Left cardiac atrium (tissue), 4 donors: ENCODE measurements around the gene REL. TPM values are rescaled to one million over a fixed set of nuclear protein-coding genes. Genes with fewer than 3 reads are reported as not detected.
A peak's percentile ranks its signal among the peaks of the same experiment; 100 is the strongest.
"Not testable (repeated sequence)": the region's sequence is repeated elsewhere in the genome, so short reads cannot be mapped to it uniquely, and the experiment has no call there.

Source experiments
- ATAC-seq, 2 donors: fragments of 200-7000 bp; cut with Tn5 transposase; one replicate each; pipeline ENCODE4 v1.9.1; 2020; ENCODE audit warnings: mild to moderate bottlenecking in 2 of 2, moderate library complexity in 2 of 2
- DNase-seq: peaks from one replicate; pipeline ENCODE4 v3.0.0-alpha.2; 2020
- intact Hi-C, 2 donors: fragments of 100-400 bp; cut with DNase I; formaldehyde crosslinking; loops; one replicate each; pipeline versions ENCODE4 v1.14.1 to v1.15.1; 2022 to 2023
- total RNA-seq, 2 donors: library from RNA; stranded (reverse); fragmentation: NEBNext Ultra II Directional; extraction: Animal tissue kit (Norgen Biotek cat#: 25700); gene quantifications; one replicate each; pipeline ENCODE4 v1.2.1, GENCODE V29; 2021
- donor health status: DM: no; HTN: yes; CAD: no.
- donor health status: DM: no; HTN: yes; CAD: no; lungs with severe emphysema.
- donor health status: DM: yes; HTN: yes; CAD: no.
- donor health status: Dilated cardiomyopathy.

Gene REL
- total RNA-seq, 2 donors from 2014 or later: 7.3 to 8.2 TPM

DNA sequence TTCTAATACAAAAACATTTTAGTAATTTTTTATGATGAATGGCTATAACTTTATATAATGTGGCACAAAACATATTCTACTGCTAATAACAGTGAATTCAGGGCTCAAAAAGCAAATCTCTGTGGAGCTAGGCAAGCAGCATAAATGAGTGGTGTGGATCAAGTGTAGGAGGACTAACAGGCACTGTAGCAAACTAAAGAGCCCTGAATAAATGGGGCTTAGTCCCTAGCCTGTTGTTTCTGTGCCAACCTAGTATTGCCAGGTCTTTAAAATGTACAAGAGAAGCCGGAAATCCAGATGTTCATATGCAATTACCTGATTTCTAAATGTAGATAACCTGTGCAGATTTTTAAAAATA, 18.5 kb downstream of the REL start:
- no peak for ATAC-seq
- intact Hi-C loops: no loop called here

GRCh38 chr2:60901296-60901695, 19.9 kb downstream of the REL start:
- intact Hi-C loops, ATAC-seq: not testable (repeated sequence)

More for the DNA sequence above, 18.5 kb downstream of the REL start:
- no peak for DNase-seq

GRCh38 chr2:60905867-60906266, 24.5 kb downstream of the REL start:
- intact Hi-C loops, ATAC-seq, DNase-seq: not testable (repeated sequence)

More at GRCh38 chr2:60901296-60901695, 19.9 kb downstream of the REL start:
- not testable (repeated sequence) for DNase-seq

GRCh38 chr2:60906395-60906794, 25.0 kb downstream of the REL start:
- intact Hi-C loops: no loop called here
- ATAC-seq: no peak

DNA sequence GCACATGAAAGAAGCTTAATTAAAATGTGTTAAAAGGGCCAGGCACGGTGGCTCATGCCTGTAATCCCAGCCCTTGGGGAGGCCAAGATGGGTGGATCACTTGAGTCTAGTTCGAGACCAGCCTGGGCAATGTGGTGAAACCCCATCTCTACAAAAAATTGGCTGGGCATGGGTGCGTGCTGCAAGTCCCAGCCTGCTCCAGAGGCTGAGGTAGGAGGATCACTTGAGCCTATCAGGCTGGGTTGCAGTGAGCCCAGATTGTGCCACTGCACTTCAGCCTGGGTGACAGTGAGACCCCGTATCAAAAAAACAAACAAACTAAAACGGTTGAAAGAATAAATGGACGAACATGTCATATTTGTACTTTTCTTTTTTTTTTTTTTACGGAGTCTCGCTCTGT, 26.0 kb downstream of the REL start:
- no peak for DNase-seq
- no peak for ATAC-seq
- intact Hi-C loops: no loop called here

More at GRCh38 chr2:60906395-60906794, 25.0 kb downstream of the REL start:
- DNase-seq: no peak

DNA sequence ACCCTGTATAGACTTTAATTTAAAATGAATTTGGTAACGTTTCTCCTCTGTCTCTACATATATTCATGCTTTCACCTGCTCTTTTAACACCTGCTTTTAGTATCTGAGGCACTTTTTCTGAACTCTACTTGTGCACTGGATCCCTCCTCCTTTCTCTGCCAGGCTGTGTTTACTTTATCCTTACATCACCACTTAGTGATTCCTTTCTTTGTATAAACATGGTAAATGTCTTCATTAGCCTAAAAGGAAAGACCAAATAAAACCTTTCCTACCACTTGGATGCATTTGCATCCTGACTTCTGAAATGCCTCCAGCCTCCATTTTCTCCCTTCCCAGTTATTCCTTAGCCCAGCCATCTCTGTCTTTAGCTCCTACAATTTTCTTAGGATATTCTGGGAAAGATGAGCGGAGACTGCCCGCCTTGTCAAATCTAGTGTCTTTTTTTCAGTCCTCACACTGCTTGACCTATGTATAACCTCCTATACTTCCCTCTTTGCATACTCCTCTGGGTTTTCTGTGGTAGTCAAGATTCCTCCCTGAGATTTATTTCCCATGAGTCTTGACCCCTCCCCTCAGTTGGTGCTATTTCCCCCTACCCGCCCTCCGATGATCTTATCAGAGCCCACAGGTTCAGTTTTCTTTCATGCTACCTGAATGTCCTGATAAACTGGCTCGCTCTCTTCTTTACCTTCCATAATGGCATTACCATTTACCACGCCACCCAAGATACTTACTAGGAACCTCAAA, 44.8 kb downstream of the REL start:
- DNase-seq (no peak), ATAC-seq (peak in 1 of 2 donors; percentile 46)
- intact Hi-C loops: no loop called here

- DNase-seq (no peak), ATAC-seq (peak; percentile 57 to 75)
- intact Hi-C loops: no loop called here
Observed at GRCh38 chr2:60926741-60927552, 45.6 kb downstream of the REL start.

DNA sequence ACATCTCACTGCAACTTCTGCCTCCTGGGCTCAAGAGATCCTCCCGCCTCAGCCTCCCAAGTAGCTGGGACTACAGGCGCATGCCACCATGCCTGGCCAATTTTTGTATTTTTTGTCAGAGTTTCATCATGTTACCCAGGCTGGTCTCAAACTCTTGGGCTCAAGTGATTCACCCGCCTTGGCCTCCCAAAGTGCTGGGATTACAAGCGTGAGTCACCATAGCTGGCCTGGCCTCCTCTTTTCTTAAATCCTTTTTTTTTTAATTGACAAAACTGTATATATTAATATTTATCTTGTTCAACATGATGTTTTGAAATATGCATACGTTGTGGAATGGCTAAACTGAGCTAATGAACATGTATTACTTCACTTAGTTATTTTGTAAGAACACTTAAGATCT, 50.7 kb downstream of the REL start:
- ATAC-seq, intact Hi-C loops, DNase-seq: not testable (repeated sequence)

GRCh38 chr2:60932954-60933353, 51.6 kb downstream of the REL start:
- no peak for ATAC-seq
- intact Hi-C loops: no loop called here
- DNase-seq: no peak

GRCh38 chr2:60934165-60934722, 52.9 kb downstream of the REL start:
- intact Hi-C loops: no loop called here
- ATAC-seq (peak; percentile 21 to 30), DNase-seq (no peak)

DNA sequence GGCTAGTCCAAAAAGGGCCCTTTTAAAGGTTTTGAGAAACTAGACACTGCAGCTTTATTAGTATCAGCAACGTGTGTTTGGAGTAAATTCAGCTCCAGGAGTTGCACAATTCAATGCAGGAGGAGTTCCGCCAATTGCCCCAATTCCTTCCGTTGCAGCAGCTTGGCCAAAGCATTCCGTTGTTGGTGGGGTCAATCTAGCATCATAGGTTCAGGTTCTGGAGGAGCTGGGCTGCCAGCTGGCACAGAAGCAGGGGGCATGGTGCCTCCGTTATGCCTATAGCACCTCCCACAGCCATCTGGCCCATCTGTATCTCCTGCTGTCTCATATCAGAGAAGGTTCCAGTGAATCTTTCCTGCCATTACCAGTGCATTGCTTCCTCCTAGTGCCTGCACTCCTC, 55.4 kb downstream of the REL start:
- no peak for DNase-seq
- no peak for ATAC-seq
- intact Hi-C loops: no loop called here

GRCh38 chr2:60938301-60938700, 56.9 kb downstream of the REL start:
- DNase-seq (no peak), ATAC-seq (no peak)
- intact Hi-C loops: no loop called here

- intact Hi-C loops: no loop called here
- no peak for ATAC-seq
- DNase-seq: no peak
Observed at GRCh38 chr2:60939622-60940021, 58.2 kb downstream of the REL start.

- intact Hi-C loops: no loop called here
Observed at GRCh38 chr2:60945341-60945740, 64.0 kb downstream of the REL start.

DNA sequence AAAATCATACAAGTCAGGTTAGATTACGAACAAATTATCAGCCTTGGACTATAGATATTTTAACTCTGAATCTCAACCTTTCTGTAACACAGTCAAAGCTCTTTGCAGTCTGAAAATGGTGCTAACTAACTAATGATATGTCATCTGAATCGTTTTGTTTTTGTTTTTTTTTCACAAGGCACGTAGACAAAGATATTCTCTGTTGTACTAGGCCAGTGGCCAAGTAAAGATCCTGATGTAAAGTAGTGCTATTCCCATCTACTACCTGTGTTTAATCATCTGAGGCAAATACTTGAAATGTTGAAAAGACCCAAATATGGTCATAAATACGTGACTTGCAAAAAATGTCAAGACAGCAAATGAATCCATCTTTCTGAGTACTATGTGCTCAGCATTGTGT, 65.7 kb downstream of the REL start:
- ATAC-seq (no peak), DNase-seq (no peak)
- intact Hi-C loops: no loop called here

More at GRCh38 chr2:60945341-60945740, 64.0 kb downstream of the REL start:
- DNase-seq: no peak
- ATAC-seq: no peak

- DNase-seq (no peak), ATAC-seq (no peak)
- intact Hi-C loops: no loop called here
Observed at GRCh38 chr2:60948161-60948560, 66.8 kb downstream of the REL start.

DNA sequence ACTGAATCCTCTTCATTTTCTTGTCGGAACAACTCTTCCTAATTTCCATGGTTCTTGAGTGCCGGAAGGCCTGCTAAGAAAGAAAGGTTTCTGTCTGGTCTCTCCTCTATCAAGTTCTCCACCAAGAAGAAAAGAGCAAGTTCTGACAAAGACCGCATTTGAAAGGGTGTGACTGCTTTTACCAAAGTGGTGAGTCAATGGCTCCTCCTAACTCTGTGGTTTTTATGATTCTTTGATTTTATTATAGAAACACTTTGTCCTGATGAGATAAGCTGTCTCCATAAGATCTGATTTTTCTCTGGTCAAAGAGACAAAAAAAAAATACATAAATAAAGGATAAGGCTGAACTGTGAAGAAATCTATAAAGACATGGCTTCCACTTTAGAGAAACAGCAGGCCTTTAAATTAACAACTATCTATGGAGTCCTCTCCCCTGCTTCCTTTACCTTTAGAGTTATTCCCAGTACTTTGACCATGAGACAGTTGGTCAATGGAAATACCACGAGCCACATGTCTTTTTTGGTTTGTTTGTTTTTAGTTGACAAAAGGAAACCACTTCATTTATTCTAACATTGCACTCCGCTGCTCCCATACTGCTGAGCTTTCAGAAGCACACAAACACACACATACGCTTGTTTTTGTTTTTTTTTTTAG, 67.7 kb downstream of the REL start:
- DNase-seq (no peak), ATAC-seq (no peak)
- intact Hi-C loops: no loop called here

DNA sequence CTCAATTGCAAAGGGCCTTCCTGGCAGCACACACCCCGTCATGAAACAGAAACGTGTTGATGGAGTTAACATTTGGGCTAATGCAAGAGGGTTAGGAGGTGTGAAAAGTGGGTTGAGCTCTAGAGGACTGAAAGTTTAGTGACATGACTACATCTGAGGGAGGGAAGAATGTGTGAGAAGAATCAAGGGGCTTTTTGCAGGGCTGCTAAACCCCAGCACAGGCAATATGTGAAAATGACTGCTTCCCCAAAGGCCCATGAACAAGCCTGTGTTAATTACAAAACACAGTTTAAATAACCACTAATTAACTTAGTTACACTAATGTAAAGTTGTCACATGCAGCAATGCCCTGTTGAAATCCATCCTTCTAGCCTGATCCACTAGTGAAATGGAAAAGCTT, 72.8 kb downstream of the REL start:
- DNase-seq (no peak), ATAC-seq (no peak)
- intact Hi-C loops: no loop called here

DNA sequence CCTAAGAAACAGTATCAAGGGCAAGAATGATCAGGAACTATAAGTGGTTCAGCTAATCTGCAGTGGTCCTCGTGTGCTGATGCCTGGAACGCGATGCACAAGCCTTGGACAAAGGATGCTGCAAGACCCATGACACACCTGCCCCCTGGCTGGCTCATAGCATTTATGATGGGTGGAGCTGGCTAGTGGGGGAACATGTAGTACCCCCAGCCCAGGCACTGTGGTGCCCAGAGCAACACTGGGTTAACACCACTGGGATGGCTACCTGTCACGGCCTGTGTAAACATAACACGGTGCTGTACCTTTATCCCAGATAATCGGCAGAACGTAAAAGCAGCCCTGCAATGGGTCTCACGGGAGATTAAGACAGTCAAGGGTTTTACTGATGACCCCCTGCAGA, 75.8 kb downstream of the REL start:
- no peak for DNase-seq
- intact Hi-C loops: no loop called here
- ATAC-seq: no peak

DNA sequence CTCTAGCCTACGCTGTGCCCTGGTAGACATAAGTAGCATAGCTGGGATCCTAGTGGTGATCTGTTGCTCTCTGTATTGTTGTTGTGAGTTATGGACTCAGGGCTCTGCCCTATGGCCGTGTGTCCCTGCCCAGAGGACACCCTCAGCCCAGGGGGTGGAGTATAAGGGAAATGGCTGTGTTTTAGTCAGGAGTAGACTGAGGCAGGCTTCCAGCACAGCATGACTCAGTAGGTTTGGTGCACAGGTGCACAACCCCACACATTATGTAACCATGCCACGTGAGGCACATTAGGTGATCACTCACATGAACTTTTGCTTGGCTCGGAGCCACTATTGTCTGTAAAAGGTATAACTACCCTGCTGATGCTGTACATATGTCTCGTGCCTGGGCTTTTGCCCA, 76.3 kb downstream of the REL start:
- intact Hi-C loops: no loop called here
- DNase-seq (no peak), ATAC-seq (no peak)
